Measurements from ENCODE around the gene BMS1. TPM values are rescaled to one million over a fixed set of nuclear protein-coding genes. Genes with fewer than 3 reads are reported as not detected.
"Not testable (repeated sequence)": the region's sequence is repeated elsewhere in the genome, so short reads cannot be mapped to it uniquely, and the experiment has no call there.

Gene BMS1, protein sequence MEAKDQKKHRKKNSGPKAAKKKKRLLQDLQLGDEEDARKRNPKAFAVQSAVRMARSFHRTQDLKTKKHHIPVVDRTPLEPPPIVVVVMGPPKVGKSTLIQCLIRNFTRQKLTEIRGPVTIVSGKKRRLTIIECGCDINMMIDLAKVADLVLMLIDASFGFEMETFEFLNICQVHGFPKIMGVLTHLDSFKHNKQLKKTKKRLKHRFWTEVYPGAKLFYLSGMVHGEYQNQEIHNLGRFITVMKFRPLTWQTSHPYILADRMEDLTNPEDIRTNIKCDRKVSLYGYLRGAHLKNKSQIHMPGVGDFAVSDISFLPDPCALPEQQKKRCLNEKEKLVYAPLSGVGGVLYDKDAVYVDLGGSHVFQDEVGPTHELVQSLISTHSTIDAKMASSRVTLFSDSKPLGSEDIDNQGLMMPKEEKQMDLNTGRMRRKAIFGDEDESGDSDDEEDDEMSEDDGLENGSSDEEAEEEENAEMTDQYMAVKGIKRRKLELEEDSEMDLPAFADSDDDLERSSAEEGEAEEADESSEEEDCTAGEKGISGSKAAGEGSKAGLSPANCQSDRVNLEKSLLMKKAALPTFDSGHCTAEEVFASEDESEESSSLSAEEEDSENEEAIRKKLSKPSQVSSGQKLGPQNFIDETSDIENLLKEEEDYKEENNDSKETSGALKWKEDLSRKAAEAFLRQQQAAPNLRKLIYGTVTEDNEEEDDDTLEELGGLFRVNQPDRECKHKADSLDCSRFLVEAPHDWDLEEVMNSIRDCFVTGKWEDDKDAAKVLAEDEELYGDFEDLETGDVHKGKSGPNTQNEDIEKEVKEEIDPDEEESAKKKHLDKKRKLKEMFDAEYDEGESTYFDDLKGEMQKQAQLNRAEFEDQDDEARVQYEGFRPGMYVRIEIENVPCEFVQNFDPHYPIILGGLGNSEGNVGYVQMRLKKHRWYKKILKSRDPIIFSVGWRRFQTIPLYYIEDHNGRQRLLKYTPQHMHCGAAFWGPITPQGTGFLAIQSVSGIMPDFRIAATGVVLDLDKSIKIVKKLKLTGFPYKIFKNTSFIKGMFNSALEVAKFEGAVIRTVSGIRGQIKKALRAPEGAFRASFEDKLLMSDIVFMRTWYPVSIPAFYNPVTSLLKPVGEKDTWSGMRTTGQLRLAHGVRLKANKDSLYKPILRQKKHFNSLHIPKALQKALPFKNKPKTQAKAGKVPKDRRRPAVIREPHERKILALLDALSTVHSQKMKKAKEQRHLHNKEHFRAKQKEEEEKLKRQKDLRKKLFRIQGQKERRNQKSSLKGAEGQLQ
- 10 to 100 TPM; 17.5 to 18.1 TPM for total RNA-seq

DNA sequence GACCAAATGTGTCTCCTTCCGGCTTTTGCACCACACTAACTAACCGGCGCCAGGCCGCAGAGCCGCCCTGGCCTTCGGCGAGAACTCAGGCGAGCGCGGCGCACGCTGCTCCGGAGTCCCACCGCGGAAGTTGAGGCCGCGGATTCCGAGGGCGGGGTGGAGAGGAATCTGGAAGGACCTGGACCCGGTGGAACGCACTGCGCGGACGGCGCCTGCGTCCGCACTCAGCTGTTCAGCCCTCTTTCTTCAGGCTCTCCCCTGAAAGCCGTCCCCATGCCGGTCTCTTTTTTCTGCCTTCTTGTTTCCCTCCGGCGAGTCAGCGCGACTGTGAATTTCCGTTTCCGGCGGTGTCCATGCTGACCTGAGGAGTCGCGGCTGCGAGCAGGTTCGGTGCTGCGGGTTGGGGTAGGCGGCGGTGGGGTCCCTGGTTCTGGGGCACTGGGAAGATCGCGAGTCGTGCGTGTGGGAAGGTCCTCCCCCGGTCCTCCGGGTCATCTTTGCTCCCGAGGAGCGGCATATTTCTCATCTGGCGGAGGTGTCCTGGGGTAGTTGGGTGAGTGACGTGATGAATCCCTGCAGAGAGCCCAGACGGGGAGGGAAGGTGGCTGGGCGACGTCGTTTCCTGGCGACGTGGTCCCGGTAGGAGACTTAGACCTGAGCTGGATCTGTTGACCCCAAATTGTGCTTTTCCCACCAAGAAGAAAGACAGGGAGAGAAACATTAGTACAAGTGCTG is at the start of gene BMS1:
BMS1 (plus strand) TSS at position 350 of the 735 bp plus-strand sequence. CDS start 1,600 bp downstream, outside the sequence.
- ChIA-PET CTCF (interaction anchor here (0.7 to 1.5 kb wide), 4 partner anchors 29 to 422 kb away, joined by 3 to 4 read pairs (median 4); no protein-coding TSS in a partner anchor), POLR2A (interaction anchor here (0.8 to 1.8 kb wide), 9 partner anchors 11 to 357 kb away, joined by 3 to 8 read pairs (median 4); partner anchors contain the start of gene ZNF33B)
- Mint-ChIP-seq H3K9me3 (ENCODE audit: insufficient read depth) (no peaks in the 10 kb centered on the region), H3K27ac (peak within 1 kb of the TSS; percentile 98), H3K27me3 (ENCODE audit: low read depth) (peaks cover 1% of the 10 kb centered on the region), H3K4me3 (peak within 1 kb of the TSS; percentile 93), H3K36me3 (ENCODE audit: low read depth) (peaks cover 24% of the 10 kb centered on the region), H3K4me1 (ENCODE audit: low read depth) (peaks cover 29% of the 10 kb centered on the region)
- DNase-seq (peak; percentile 92), ATAC-seq (peak; percentile 95)

DNA sequence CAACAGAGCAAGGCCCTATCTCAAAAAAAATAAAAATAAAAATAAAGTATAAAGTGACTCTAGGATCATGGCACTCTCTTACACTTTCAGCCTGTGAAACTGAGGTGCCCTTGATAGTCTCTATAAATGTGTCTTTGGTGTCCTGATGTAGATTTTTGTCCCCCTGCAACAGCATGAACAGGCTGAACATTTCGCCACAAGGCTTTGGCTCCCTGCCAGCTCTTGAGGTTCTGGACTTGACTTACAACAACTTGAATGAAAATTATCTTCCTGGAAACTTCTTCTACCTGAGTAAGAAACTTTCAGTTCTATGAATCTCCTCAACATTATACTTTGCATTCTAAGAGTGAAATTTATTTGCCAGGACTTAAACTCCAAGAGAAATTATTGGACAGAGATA is 48.1 kb upstream of the BMS1 start:
- DNase-seq: no peak
- POLR2A ChIA-PET: no interaction called here
- CTCF ChIA-PET: no interaction called here
- peaks cover 7% of the 10 kb centered on the region for H3K27me3 Mint-ChIP-seq (ENCODE audit: low read depth)
- H3K36me3 Mint-ChIP-seq (ENCODE audit: low read depth): no peaks in the 10 kb centered on the region
- no peak overlapping the region for H3K4me3 Mint-ChIP-seq
- H3K27ac Mint-ChIP-seq: no peak overlapping the region
- ATAC-seq: no peak
- no peaks in the 10 kb centered on the region for H3K9me3 Mint-ChIP-seq (ENCODE audit: insufficient read depth)
- no peaks in the 10 kb centered on the region for H3K4me1 Mint-ChIP-seq (ENCODE audit: low read depth)

DNA sequence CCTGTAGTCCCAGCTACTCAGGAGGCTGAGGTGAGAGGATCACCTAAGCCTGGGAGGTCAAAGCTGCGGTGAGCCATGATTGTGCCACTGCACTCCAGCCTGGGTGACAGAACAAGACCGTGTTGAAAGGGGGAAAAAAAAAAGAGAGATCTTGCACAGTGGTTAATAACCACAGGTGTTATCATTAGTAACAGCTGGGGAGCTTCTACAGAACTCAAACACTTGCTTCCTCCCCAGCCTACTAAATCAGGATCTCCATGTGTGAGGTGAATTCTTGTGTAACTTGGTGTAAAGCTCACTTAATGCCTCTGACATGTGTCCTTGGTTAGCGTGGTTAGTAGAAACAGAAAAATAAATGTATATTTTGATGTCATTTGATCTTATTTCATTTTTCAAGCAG is 43.9 kb upstream of the BMS1 start:
- Mint-ChIP-seq H3K27ac (no peak overlapping the region), H3K4me1 (ENCODE audit: low read depth) (no peaks in the 10 kb centered on the region), H3K9me3 (ENCODE audit: insufficient read depth) (peaks cover 22% of the 10 kb centered on the region), H3K4me3 (no peak overlapping the region), H3K36me3 (ENCODE audit: low read depth) (no peaks in the 10 kb centered on the region), H3K27me3 (ENCODE audit: low read depth) (peaks cover 7% of the 10 kb centered on the region)
- POLR2A ChIA-PET: no interaction called here
- DNase-seq: no peak
- CTCF ChIA-PET: no interaction called here
- ATAC-seq: no peak

DNA sequence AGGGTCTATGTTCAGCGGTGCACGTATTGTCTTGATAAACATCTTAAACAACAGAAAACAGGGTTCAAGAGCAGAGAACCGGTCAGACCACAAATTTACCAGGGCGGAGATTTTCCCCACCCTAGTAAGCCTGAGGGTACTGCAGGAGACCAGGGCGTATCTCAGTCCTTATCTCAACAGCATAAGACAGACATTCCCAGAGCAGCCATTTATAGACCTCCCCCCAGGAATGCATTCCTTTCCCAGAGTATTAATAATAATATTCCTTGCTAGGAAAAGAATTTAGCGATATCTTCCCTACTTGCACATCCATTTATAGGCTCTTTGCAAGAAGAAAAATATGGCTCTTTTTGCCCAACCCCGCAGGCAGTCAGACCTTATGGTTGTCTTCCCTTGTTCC is 41.1 kb upstream of the BMS1 start:
- peaks cover 22% of the 10 kb centered on the region for H3K9me3 Mint-ChIP-seq (ENCODE audit: insufficient read depth)
- H3K27ac Mint-ChIP-seq; H3K4me3 Mint-ChIP-seq; H3K27me3 Mint-ChIP-seq (ENCODE audit: low read depth); POLR2A ChIA-PET; DNase-seq; ATAC-seq; H3K4me1 Mint-ChIP-seq (ENCODE audit: low read depth); CTCF ChIA-PET; H3K36me3 Mint-ChIP-seq (ENCODE audit: low read depth): not testable (repeated sequence)

DNA sequence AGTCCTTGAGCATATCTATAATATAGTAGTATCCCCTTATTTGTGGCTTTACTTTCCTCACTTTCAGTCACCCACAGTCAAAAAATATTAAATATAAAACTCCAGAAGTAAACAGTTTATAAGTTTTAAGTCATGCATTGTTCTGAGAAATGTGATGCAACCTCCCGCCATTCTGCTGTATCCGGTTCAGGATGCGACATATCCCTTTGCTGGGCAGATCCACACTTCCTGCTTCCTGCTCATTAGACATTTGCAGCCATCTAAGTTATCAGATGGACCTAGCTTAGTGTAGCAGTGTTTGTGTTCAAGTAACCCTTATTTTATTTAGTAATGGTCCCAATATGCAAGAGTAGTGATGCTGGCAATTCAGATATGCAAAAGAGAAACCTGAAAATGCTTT is 38.9 kb upstream of the BMS1 start:
- no peaks in the 10 kb centered on the region for H3K4me1 Mint-ChIP-seq (ENCODE audit: low read depth)
- CTCF ChIA-PET: no interaction called here
- no peak overlapping the region for H3K4me3 Mint-ChIP-seq
- no peak for ATAC-seq
- POLR2A ChIA-PET: no interaction called here
- no peaks in the 10 kb centered on the region for H3K36me3 Mint-ChIP-seq (ENCODE audit: low read depth)
- no peak for DNase-seq
- peaks cover 22% of the 10 kb centered on the region for H3K9me3 Mint-ChIP-seq (ENCODE audit: insufficient read depth)
- H3K27me3 Mint-ChIP-seq (ENCODE audit: low read depth): peaks cover under 1% of the 10 kb centered on the region
- H3K27ac Mint-ChIP-seq: no peak overlapping the region

DNA sequence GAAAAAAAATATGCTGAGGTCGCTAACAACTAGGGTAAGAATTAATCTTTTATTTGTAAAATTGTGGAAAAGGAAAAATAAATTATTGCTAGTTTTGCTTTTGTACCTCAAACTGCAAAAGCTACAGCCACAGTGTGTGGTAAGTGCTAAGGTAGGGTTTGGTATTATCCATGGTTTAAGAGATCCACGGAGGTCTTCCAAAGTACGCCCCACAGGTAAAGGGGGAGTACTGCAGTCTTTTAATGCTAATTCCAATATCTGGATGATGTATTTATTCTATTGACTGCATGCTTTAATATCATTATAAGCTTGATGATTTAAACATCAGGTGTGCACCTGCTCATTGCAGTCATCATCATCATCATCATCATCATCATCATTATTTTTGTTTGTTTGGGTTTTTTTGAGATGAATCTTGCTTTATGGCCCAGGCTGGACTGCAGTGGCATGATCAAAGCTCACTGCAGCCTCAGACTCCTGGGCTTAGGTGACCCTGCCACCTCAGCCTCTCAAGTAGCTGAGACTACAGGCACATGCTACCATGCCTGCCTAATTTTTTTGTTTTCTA is 38.4 kb upstream of the BMS1 start:
- H3K27ac Mint-ChIP-seq: no peak overlapping the region
- H3K27me3 Mint-ChIP-seq (ENCODE audit: low read depth): peaks cover 3% of the 10 kb centered on the region
- CTCF ChIA-PET: no interaction called here
- ATAC-seq (no peak), DNase-seq (no peak)
- no peaks in the 10 kb centered on the region for H3K36me3 Mint-ChIP-seq (ENCODE audit: low read depth)
- H3K4me3 Mint-ChIP-seq: no peak overlapping the region
- POLR2A ChIA-PET: no interaction called here
- peaks cover 22% of the 10 kb centered on the region for H3K9me3 Mint-ChIP-seq (ENCODE audit: insufficient read depth)
- H3K4me1 Mint-ChIP-seq (ENCODE audit: low read depth): no peaks in the 10 kb centered on the region

DNA sequence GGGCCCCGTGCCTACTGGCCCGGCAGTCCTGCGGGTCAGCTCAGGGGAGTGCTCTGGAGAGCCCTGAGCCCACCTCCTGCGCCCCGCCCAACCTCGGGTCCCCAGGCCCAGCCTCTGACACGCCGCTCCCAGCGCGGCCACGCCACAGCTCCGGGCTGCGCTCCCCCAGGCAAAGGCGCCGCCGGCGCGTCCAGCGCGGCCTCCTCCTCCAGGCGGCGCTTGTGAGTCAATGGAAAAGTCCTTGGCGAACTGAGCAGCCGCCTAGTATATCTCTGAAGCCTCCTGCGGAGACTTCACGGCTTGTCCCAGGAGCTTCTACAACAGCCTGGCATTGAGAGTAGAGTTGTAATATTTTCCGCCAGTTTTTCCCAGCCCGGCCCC is 29.5 kb upstream of the BMS1 start:
- Mint-ChIP-seq H3K4me1 (ENCODE audit: low read depth) (peaks cover 11% of the 10 kb centered on the region), H3K36me3 (ENCODE audit: low read depth) (no peaks in the 10 kb centered on the region), H3K27ac (no peak overlapping the region), H3K9me3 (ENCODE audit: insufficient read depth) (no peaks in the 10 kb centered on the region), H3K4me3 (peak overlapping the region; percentile 74), H3K27me3 (ENCODE audit: low read depth) (peaks cover 42% of the 10 kb centered on the region)
- ATAC-seq: peak; percentile 76
- ChIA-PET POLR2A (interaction anchor here (0.5 kb wide), 1 partner anchor 179 kb away, joined by 3 read pairs; no protein-coding TSS in a partner anchor), CTCF (interaction anchor here (0.9 to 2.7 kb wide), 6 partner anchors 9 to 352 kb away, joined by 3 to 12 read pairs (median 4); partner anchors contain the start of gene BMS1)
- DNase-seq: peak; percentile 67

DNA sequence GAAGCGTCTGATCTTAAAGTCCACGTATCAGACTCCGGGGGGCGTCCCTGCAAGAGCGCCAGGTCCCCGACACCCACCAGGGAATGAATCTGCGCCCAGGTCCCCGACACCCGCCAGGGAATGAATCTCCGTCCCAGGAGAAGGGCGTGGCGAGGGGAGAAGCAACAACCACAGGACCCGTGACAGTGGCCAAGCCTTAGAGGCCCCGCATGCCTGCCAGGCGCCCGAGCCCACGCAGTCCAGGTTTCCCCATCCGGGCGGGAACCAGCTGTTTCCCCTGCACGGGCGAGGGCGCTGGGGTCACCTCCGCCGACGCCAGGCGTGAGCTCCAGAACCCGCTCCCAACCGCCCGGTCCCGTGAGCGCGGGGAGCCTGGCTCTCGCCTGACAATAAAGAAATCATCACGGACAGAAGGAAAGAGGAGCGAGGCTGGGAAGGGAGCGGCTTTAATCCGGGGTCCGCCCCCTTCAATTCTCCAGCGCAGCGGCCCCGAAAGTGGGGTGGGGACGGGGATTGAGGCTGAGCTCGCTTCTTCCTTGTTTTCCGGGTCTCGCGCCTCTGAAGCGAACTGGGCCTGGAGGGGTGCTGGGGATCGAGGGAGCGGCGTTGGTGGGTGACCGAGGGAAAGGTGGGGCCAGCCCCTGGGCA is 29.0 kb upstream of the BMS1 start:
- no peak overlapping the region for H3K27ac Mint-ChIP-seq
- peaks cover 42% of the 10 kb centered on the region for H3K27me3 Mint-ChIP-seq (ENCODE audit: low read depth)
- H3K4me3 Mint-ChIP-seq: peak overlapping the region; percentile 74
- ATAC-seq: peak; percentile 37
- POLR2A ChIA-PET: interaction anchor here (1.4 kb wide), 1 partner anchor 29 kb away, joined by 5 read pairs; the partner anchor contains the start of gene BMS1
- peaks cover 11% of the 10 kb centered on the region for H3K4me1 Mint-ChIP-seq (ENCODE audit: low read depth)
- no peak for DNase-seq
- CTCF ChIA-PET: interaction anchor here (0.9 to 2.7 kb wide), 6 partner anchors 9 to 352 kb away, joined by 3 to 12 read pairs (median 4); partner anchors contain the start of gene BMS1
- H3K9me3 Mint-ChIP-seq (ENCODE audit: insufficient read depth): no peaks in the 10 kb centered on the region
- no peaks in the 10 kb centered on the region for H3K36me3 Mint-ChIP-seq (ENCODE audit: low read depth)

DNA sequence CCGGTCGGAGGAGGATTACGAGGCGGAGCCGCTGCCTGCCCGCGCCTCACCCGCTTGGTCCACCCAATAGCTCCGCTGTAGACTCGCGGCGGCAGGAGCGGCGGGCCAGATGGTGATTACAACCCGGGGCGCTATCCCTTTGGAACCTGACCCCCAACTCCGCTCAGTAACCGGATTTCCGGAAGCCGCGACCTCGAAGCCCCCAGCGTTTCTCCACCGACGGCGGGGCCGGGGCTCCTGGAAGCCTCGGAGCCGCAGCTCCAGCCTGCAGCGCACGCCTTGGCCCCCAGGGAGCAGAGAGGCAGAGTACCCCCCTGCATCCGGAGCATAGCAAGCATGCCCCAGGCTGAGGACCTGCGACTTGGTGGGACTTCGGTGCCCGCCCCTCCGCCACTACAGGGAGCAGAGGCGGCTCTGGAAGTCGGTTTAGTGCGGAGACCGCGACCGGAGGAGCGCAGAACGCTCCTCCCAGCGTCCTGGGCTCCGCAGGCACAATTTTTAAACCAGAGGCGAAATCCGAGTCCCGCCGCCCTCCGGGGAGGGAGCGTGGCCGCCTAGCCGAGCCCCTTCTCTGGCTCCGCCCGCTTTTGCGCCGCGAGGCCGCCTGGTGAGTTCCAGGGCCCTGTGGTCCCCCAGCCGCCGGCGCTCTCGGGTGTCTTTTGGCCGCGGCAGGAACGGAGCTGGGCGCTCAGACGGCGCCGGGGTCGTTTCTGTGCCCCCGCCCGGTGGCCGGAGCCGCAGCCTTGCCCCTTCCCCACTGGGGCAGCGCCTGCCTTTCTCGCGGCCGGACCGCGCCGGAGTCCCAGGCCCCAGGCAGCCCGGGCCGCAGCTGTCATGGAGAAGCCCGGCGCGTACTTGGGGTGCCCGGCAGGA is 28.2 kb upstream of the BMS1 start:
- DNase-seq (peak; percentile 44), ATAC-seq (peak; percentile 63)
- Mint-ChIP-seq H3K4me3 (peak overlapping the region; percentile 74), H3K27ac (no peak overlapping the region), H3K36me3 (ENCODE audit: low read depth) (no peaks in the 10 kb centered on the region), H3K9me3 (ENCODE audit: insufficient read depth) (no peaks in the 10 kb centered on the region), H3K27me3 (ENCODE audit: low read depth) (peaks cover 39% of the 10 kb centered on the region), H3K4me1 (ENCODE audit: low read depth) (peaks cover 11% of the 10 kb centered on the region)
- POLR2A ChIA-PET: interaction anchor here (1.4 kb wide), 1 partner anchor 28 kb away, joined by 5 read pairs; the partner anchor contains the start of gene BMS1
- CTCF ChIA-PET: interaction anchor here (0.9 to 2.7 kb wide), 5 partner anchors 8 to 351 kb away, joined by 3 to 12 read pairs (median 4); partner anchors contain the start of gene BMS1

Measured in activated CD8-positive, alpha-beta T cell treated with anti-CD3 and anti-CD28 coated beads, Interleukin-2, amount 10 ng/mL, durations not matched to agents 7 days and 5 days (primary cell).